IMR-90 (cell line): ENCODE results near the gene TOR2A. TPM values are rescaled to one million over a fixed set of nuclear protein-coding genes. Genes with fewer than 3 reads are reported as not detected.

Source experiments
- ATAC-seq: fragments of 200-7000 bp; cut with Tn5 transposase; 2 replicates; pipeline ENCODE4 v1.9.1; 2020; ENCODE audit warnings: low read depth, mild to moderate bottlenecking, moderate library complexity
- BruUV-seq: library from RNA; stranded (reverse); fragments of 400-500 nt; replicated peaks from 2 replicates; lab custom pipeline; 2021; lab: Mats Ljungman, UMichigan
- CTCF ChIA-PET: fragments of 300-600 bp; formaldehyde crosslinking; extraction: SDS; loops from one replicate; lab custom pipeline; 2021; ENCODE audit warnings: antibody characterized with exemption; lab: Yijun Ruan, JAX
- POLR2A ChIA-PET: fragments of 300-600 bp; sonication (Branson Sonifier 250); formaldehyde crosslinking; loops from one replicate; lab custom pipeline; 2022; ENCODE audit warnings: antibody characterized with exemption; ENCODE audit not compliant: unreplicated experiment; lab: Charles Lee
- DNase-seq: peaks from one replicate; pipeline ENCODE4 v3.0.0; 2013
- H2AFZ ChIP-seq: replicated peaks from 2 replicates; pipeline ENCODE3; 2013; ENCODE audit warnings: low read length, mild to moderate bottlenecking; ENCODE audit not compliant: poor library complexity
- H2AK5ac ChIP-seq: 2 replicates; pipeline ENCODE4 v1.6.1; 2013; ENCODE audit warnings: low read depth, low read length, inconsistent platforms
- H2AK9ac ChIP-seq: replicated peaks from 2 replicates; pipeline ENCODE3; 2013; ENCODE audit warnings: mild to moderate bottlenecking, low read depth, low read length, moderate library complexity; ENCODE audit not compliant: poor library complexity
- H2BK120ac ChIP-seq: 2 replicates; pipeline ENCODE4 v1.6.1; 2013; ENCODE audit warnings: low read depth, low read length, inconsistent platforms
- H2BK15ac ChIP-seq: 3 replicates; pipeline ENCODE4 v1.6.1; 2013; ENCODE audit warnings: low read depth, low read length, inconsistent platforms
- H2BK20ac ChIP-seq: 2 replicates; pipeline ENCODE4 v1.6.1; 2013; ENCODE audit warnings: low read depth, mild to moderate bottlenecking, inconsistent platforms, low read length, moderate library complexity
- H2BK5ac ChIP-seq: 2 replicates; pipeline ENCODE4 v1.6.1; 2013; ENCODE audit warnings: mild to moderate bottlenecking, low read depth, low read length, inconsistent platforms; ENCODE audit not compliant: poor library complexity, severe bottlenecking
- H3K14ac ChIP-seq: replicated peaks from 2 replicates; pipeline ENCODE4 v1.6.1; 2013; ENCODE audit warnings: low read depth, low read length, inconsistent platforms
- H3K18ac ChIP-seq: 2 replicates; pipeline ENCODE4 v1.6.1; 2013; ENCODE audit warnings: low read depth, low read length, control low read depth
- H3K23ac ChIP-seq: 2 replicates; pipeline ENCODE4 v1.6.1; 2013; ENCODE audit warnings: low read depth, low read length, inconsistent platforms
- H3K27ac ChIP-seq: 2 replicates; pipeline ENCODE4 v1.5.1; 2013; ENCODE audit warnings: mild to moderate bottlenecking, control low read depth, low read length; ENCODE audit not compliant: insufficient read depth
- H3K27me3 ChIP-seq: 2 replicates; pipeline ENCODE4 v1.6.1; 2013; ENCODE audit warnings: low read length; ENCODE audit not compliant: control insufficient read depth, insufficient read depth
- H3K36me3 ChIP-seq: 2 replicates; pipeline ENCODE4 v1.6.1; 2013; ENCODE audit warnings: low read length, mixed read lengths; ENCODE audit not compliant: control insufficient read depth, insufficient read depth
- H3K4ac ChIP-seq: 2 replicates; pipeline ENCODE4 v1.6.1; 2013; ENCODE audit warnings: low read depth, low read length, inconsistent platforms
- H3K4me1 ChIP-seq: 2 replicates; pipeline ENCODE4 v1.6.1; 2013; ENCODE audit warnings: low read length, mixed read lengths; ENCODE audit not compliant: control insufficient read depth, insufficient read depth
- H3K4me2 ChIP-seq: 2 replicates; pipeline ENCODE4 v1.6.1; 2013; ENCODE audit warnings: low read depth, mild to moderate bottlenecking, control low read depth, low read length, moderate library complexity
- H3K4me3 ChIP-seq: 2 replicates; pipeline ENCODE4 v1.5.1; 2013; ENCODE audit warnings: low read depth, mild to moderate bottlenecking, control low read depth, low read length, moderate library complexity; ENCODE audit not compliant: insufficient read depth
- H3K56ac ChIP-seq: 2 replicates; pipeline ENCODE4 v1.6.1; 2013; ENCODE audit warnings: low read length, inconsistent platforms; ENCODE audit not compliant: insufficient read depth; ENCODE audit errors: extremely low read depth
- H3K79me1 ChIP-seq, 2 experiments: 2 replicates each; pipeline ENCODE4 v1.6.1; 2013; ENCODE audit warnings: low read length in 2 of 2, inconsistent platforms in 1 of 2, low read depth in 1 of 2
- H3K9ac ChIP-seq: 2 replicates; pipeline ENCODE4 v1.6.1; 2013; ENCODE audit warnings: low read depth, low read length, control low read depth
- H3K9me1 ChIP-seq: 2 replicates; pipeline ENCODE4 v1.6.1; 2013; ENCODE audit warnings: low read length, inconsistent platforms; ENCODE audit not compliant: insufficient read depth
- H3K9me3 ChIP-seq: 2 replicates; pipeline ENCODE4 v1.6.1; 2013; ENCODE audit warnings: low read length; ENCODE audit not compliant: control insufficient read depth, insufficient read depth
- H4K20me1 ChIP-seq: 2 replicates; pipeline ENCODE4 v1.6.1; 2013; ENCODE audit warnings: low read length, inconsistent platforms; ENCODE audit not compliant: insufficient read depth
- H4K5ac ChIP-seq: 2 replicates; pipeline ENCODE4 v1.6.1; 2013; ENCODE audit warnings: mild to moderate bottlenecking, low read depth, low read length, control low read depth
- H4K8ac ChIP-seq, 2 experiments: 2 replicates each; pipeline ENCODE4 v1.6.1; 2013; ENCODE audit warnings: low read depth in 2 of 2, low read length in 2 of 2, control low read depth in 1 of 2, inconsistent platforms in 1 of 2
- H4K91ac ChIP-seq: 2 replicates; pipeline ENCODE4 v1.6.1; 2013; ENCODE audit warnings: low read depth, low read length, inconsistent platforms; ENCODE audit not compliant: insufficient read depth
- BHLHE40 ChIP-seq: fragments of 150-350 bp; IDR thresholded peaks from 2 replicates; pipeline ENCODE4 v1.6.1; 2016; ENCODE audit warnings: mild to moderate bottlenecking, low read depth, low read length
- CEBPB ChIP-seq: IDR thresholded peaks from 2 replicates; pipeline ENCODE4 v1.6.1; 2012; ENCODE audit warnings: low read depth, low read length, improper control_type of control experiment
- ELK1 ChIP-seq: fragments of 150-350 bp; IDR thresholded peaks from 2 replicates; pipeline ENCODE4 v1.6.1; 2016; ENCODE audit warnings: low read depth, mild to moderate bottlenecking, low read length, moderate library complexity, borderline replicate concordance
- FOS ChIP-seq: fragments of 150-350 bp; IDR thresholded peaks from 2 replicates; pipeline ENCODE4 v1.6.1; 2016; ENCODE audit warnings: low read depth, low read length
- NFE2L2 ChIP-seq: fragments of 150-350 bp; IDR thresholded peaks from 2 replicates; pipeline ENCODE4 v1.6.1; 2016; ENCODE audit warnings: low read depth, mild to moderate bottlenecking, low read length
- POLR2A ChIP-seq: IDR thresholded peaks from 2 replicates; pipeline ENCODE4 v1.6.1; 2012; ENCODE audit warnings: mild to moderate bottlenecking, low read depth, low read length
- SMC3 ChIP-seq: fragments of 150-350 bp; IDR thresholded peaks from 2 replicates; pipeline ENCODE4 v1.6.1; 2016; ENCODE audit warnings: low read depth, mild to moderate bottlenecking, antibody characterized with exemption, low read length, moderate library complexity
- USF2 ChIP-seq: fragments of 150-350 bp; IDR thresholded peaks from 2 replicates; pipeline ENCODE4 v1.6.1; 2017; ENCODE audit warnings: mild to moderate bottlenecking, antibody characterized with exemption, low read length, low read depth
- WGBS, 2 experiments: methylation state at CpG; one replicate each; pipeline versions ENCODE4 v1.1.5 to v1.1.7; 2013; ENCODE audit warnings: missing lambda C conversion rate in 2 of 2; ENCODE audit not compliant: insufficient read length in 1 of 2; ENCODE audit errors: extremely low coverage in 2 of 2; 5-methylcytosine and 5-hydroxymethylcytosine counted together
- dilution Hi-C: fragments of 300-500 bp; cut with HindIII; formaldehyde crosslinking; loops from one replicate; pipeline ENCODE4 v1.14.3; 2018; ENCODE audit warnings: low sequenced_read_pairs; ENCODE audit not compliant: unreplicated experiment
- in situ Hi-C: fragments of 300-500 bp; cut with MboI; formaldehyde crosslinking; loops from 3 replicates; pipeline ENCODE4 v1.14.3; 2019; ENCODE audit warnings: low sequenced_read_pairs, inconsistent platforms, mixed read lengths
- intact Hi-C: fragments of 100-400 bp; cut with micrococcal nuclease; formaldehyde crosslinking; loops from 2 replicates; pipeline ENCODE4 v1.10.0; 2022
- polyA plus RNA-seq, 3 experiments: library from polyadenylated mRNA; depleted of rRNA; stranded (reverse); fragments of >200 nt; gene quantifications; 2 replicates each; pipeline ENCODE4 v1.2.3, GENCODE V29; 2012; ENCODE audit warnings: low replicate concordance in 1 of 3
- total RNA-seq: library from RNA; depleted of rRNA; stranded (reverse); fragments of >200 nt; gene quantifications from 2 replicates; pipeline ENCODE4 v1.2.3, GENCODE V29; 2012

TOR2A gene
- total and polyA plus RNA-seq, 2 of the 4 experiments (the other 2 are of a cell fraction): 0.90 to 12.5 TPM

- no peak overlapping the region for H3K4ac ChIP-seq
- H2AK9ac ChIP-seq: no peak overlapping the region
- H2AFZ ChIP-seq: no peak overlapping the region
- no peak overlapping the region for H4K5ac ChIP-seq
- no peak overlapping the region for H3K4me3 ChIP-seq
- H3K36me3 ChIP-seq: no peaks in the 10 kb centered on the region
- H2BK5ac ChIP-seq: no peak overlapping the region
- no peak for TF ChIP-seq CEBPB
- TF ChIP-seq FOS: no peak
- TF ChIP-seq BHLHE40: no peak
- no peak for TF ChIP-seq ELK1
- TF ChIP-seq POLR2A: no peak
- no peak for TF ChIP-seq NFE2L2
- no peak for TF ChIP-seq SMC3
- no peak for TF ChIP-seq USF2
- DNase-seq (no peak), ATAC-seq (no peak)
- intact Hi-C loops (no loop called here), dilution Hi-C loops (no loop called here), in situ Hi-C loops (no loop called here)
- H4K91ac ChIP-seq: no peak overlapping the region
- H2BK15ac ChIP-seq: no peak overlapping the region
- H3K56ac ChIP-seq: no peak overlapping the region
- no peaks in the 10 kb centered on the region for H3K9me3 ChIP-seq
- no peak overlapping the region for H3K18ac ChIP-seq
- H3K4me1 ChIP-seq: no peaks in the 10 kb centered on the region
- no peak overlapping the region for H3K9ac ChIP-seq
- H3K27ac ChIP-seq: no peak overlapping the region
- H4K20me1 ChIP-seq: peaks cover 6% of the 10 kb centered on the region; the same call in 1 of the 2 replicates
- H3K23ac ChIP-seq: no peak overlapping the region
- no peak overlapping the region for H2BK20ac ChIP-seq
- H3K4me2 ChIP-seq: no peak overlapping the region
- no TSS peak for BruUV-seq
- ChIA-PET POLR2A (no interaction called here), CTCF (interaction anchor here (0.8 kb wide), 1 partner anchor 12 kb away, joined by 3 read pairs; no protein-coding TSS in a partner anchor)
- H2AK5ac ChIP-seq: no peak overlapping the region
- no peak overlapping the region for H2BK120ac ChIP-seq
- H4K8ac ChIP-seq: no peak overlapping the region
- no peak overlapping the region for H3K14ac ChIP-seq
- WGBS, 2 experiments: 100% methylated on average over 1 of the region's 3 CpGs; no CpG with 5 or more reads in 1 of the 2 experiments
- H3K79me1 ChIP-seq: no peaks in the 10 kb centered on the region
- peaks cover 55% of the 10 kb centered on the region for H3K27me3 ChIP-seq
- peaks cover 3% of the 10 kb centered on the region; the same call in 1 of the 2 replicates for H3K9me1 ChIP-seq
Measured at GRCh38 chr9:127756233-127756632, 21.1 kb upstream of the TOR2A start.
